Measurements from ENCODE around the gene NPPB. TPM values are rescaled to one million over a fixed set of nuclear protein-coding genes. Genes with fewer than 3 reads are reported as not detected.
A peak's percentile ranks its signal among the peaks of the same experiment; 100 is the strongest.

Gene NPPB
- total and polyA plus RNA-seq, 4 experiments from 2014 or later: not detected

DNA sequence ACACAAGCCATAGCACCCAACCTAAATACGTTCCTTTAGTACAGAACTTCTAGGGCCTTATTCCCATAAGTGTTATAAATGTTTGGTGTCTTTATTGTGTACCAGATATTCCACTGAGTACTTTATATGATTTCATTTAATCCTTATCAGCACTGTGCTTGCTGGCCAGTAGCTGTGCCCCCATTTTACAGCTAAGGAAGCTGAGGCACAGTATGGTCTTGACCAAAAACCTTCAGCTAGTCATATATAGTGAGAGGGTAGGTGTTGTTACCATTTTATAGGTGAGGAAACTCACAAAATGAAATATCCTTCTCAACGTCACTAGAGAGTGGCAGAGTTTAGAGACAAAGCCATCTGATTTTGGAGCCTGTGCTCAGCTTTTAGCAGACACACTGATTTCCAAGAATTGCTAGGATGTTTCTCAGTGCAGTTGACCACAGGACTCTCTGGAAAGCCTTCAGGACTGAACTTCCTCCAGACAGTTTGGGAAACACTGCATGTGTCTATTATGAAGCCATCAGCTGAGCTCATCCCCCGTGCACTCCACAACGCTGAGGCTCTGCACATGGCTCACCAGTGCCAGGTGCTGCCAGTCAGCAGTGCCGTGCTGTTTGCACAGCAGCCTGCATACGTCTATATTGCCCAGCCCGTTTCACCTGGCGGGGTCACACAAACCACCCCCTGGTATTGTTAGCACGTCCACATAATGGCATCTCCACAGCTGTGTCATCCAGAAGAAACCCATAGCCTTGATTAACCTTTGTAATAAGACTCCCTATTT lies 26.6 kb downstream of the NPPB start:
- POLR2A ChIA-PET (ENCODE audit: partially characterized antibody): no interaction called here
- H3K36me3 ChIP-seq (ENCODE audit: insufficient read depth, low read length): peaks cover 44% of the 10 kb centered on the region

DNA sequence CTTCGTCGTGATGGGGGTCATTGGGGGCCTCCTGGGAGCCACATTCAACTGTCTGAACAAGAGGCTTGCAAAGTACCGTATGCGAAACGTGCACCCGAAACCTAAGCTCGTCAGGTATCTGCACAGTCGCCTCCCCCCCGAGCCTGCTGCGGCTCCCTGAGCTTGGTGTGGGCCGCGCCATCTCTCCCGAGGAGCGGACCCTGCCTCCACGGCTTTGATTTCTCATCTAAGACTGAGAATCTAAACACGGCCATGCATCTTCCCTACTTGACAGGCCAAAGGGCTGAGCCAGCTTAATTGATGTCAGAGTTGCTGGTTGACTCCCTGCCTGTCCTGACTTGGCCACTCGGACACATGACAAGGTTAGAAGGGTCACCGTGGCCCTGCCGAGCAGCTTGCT lies 30.2 kb downstream of the NPPB start:
- intact Hi-C loops (cut with micrococcal nuclease): no loop called here
- Histone ChIP-seq H3K36me3 (ENCODE audit: insufficient read depth, low read length) (peaks cover 29% of the 10 kb centered on the region), H3K27me3 (ENCODE audit: insufficient read depth, low read length) (no peaks in the 10 kb centered on the region), H3K4me3 (ENCODE audit: low read length in 2 of 2) (no peak overlapping the region), H3K27ac (ENCODE audit: low read depth, low read length) (no peak overlapping the region), H3K9me3 (ENCODE audit: control insufficient read depth in 1 of 2, low read length in 2 of 2) (no peaks in the 10 kb centered on the region), H3K4me1 (ENCODE audit: insufficient read depth, low read length) (no peaks in the 10 kb centered on the region)
- Mint-ChIP-seq H3K36me3 (peaks cover 31 to 65% of the 10 kb centered on the region in 2 donors), H3K4me1 (no peaks in the 10 kb centered on the region), H3K27ac (no peak overlapping the region), H3K9me3 (no peaks in the 10 kb centered on the region), H3K4me3 (no peak overlapping the region), H3K27me3 (no peaks in the 10 kb centered on the region)
- ChIA-PET CTCF (ENCODE audit: partially characterized antibody) (interaction anchor here (0.6 kb wide), 1 partner anchor 42 kb away, joined by 3 read pairs; no protein-coding TSS in a partner anchor), POLR2A (ENCODE audit: partially characterized antibody) (no interaction called here)
- DNase-seq: no peak

More for the DNA sequence above, 26.6 kb downstream of the NPPB start:
- CTCF ChIA-PET (ENCODE audit: partially characterized antibody): no interaction called here
- H3K27ac Mint-ChIP-seq: no peak overlapping the region
- H3K4me1 Mint-ChIP-seq: no peaks in the 10 kb centered on the region
- H3K27me3 Mint-ChIP-seq: no peaks in the 10 kb centered on the region
- H3K4me3 Mint-ChIP-seq: no peak overlapping the region
- no peaks in the 10 kb centered on the region for H3K9me3 ChIP-seq (ENCODE audit: control insufficient read depth in 1 of 2, low read length in 2 of 2)
- DNase-seq: no peak
- H3K9me3 Mint-ChIP-seq: no peaks in the 10 kb centered on the region
- intact Hi-C loops (cut with micrococcal nuclease): no loop called here
- H3K4me1 ChIP-seq (ENCODE audit: insufficient read depth, low read length): no peaks in the 10 kb centered on the region
- no peaks in the 10 kb centered on the region for H3K27me3 ChIP-seq (ENCODE audit: insufficient read depth, low read length)
- no peak overlapping the region for H3K4me3 ChIP-seq (ENCODE audit: low read length in 2 of 2)
- no peak overlapping the region for H3K27ac ChIP-seq (ENCODE audit: low read depth, low read length)
- H3K36me3 Mint-ChIP-seq: peaks cover 33 to 67% of the 10 kb centered on the region in 2 donors

DNA sequence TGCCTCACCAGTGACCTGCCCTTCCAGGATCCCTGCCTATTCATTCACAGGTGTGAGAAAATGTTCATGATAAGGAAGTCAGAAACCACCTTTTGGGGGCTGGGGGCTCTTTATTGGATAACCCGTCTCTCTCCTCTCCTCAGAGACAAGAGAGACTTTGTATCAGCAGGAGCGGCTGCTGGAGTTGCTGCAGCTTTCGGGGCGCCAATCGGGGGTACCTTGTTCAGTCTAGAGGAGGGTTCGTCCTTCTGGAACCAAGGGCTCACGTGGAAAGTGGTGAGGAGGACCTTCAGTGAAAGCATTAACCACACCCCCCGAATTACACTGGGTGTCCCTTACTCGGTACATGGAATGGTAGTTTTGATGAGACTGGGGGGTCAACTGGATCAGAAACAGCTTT lies 31.8 kb downstream of the NPPB start:
- no peak overlapping the region for H3K4me3 ChIP-seq (ENCODE audit: low read length in 2 of 2)
- no peaks in the 10 kb centered on the region for H3K9me3 Mint-ChIP-seq
- peaks cover 27 to 55% of the 10 kb centered on the region in 2 donors for H3K36me3 Mint-ChIP-seq
- DNase-seq: no peak
- no peaks in the 10 kb centered on the region for H3K27me3 ChIP-seq (ENCODE audit: insufficient read depth, low read length)
- H3K27ac Mint-ChIP-seq: peak overlapping the region in 1 of 7 donors; percentile 48
- H3K4me3 Mint-ChIP-seq: no peak overlapping the region
- no peaks in the 10 kb centered on the region for H3K4me1 ChIP-seq (ENCODE audit: insufficient read depth, low read length)
- H3K4me1 Mint-ChIP-seq: no peaks in the 10 kb centered on the region
- POLR2A ChIA-PET (ENCODE audit: partially characterized antibody): no interaction called here
- no peaks in the 10 kb centered on the region for H3K9me3 ChIP-seq (ENCODE audit: control insufficient read depth in 1 of 2, low read length in 2 of 2)
- peaks cover 28% of the 10 kb centered on the region for H3K36me3 ChIP-seq (ENCODE audit: insufficient read depth, low read length)
- no peaks in the 10 kb centered on the region for H3K27me3 Mint-ChIP-seq
- CTCF ChIA-PET (ENCODE audit: partially characterized antibody): no interaction called here
- no peak overlapping the region for H3K27ac ChIP-seq (ENCODE audit: low read depth, low read length)
- intact Hi-C loops (cut with micrococcal nuclease): no loop called here

DNA sequence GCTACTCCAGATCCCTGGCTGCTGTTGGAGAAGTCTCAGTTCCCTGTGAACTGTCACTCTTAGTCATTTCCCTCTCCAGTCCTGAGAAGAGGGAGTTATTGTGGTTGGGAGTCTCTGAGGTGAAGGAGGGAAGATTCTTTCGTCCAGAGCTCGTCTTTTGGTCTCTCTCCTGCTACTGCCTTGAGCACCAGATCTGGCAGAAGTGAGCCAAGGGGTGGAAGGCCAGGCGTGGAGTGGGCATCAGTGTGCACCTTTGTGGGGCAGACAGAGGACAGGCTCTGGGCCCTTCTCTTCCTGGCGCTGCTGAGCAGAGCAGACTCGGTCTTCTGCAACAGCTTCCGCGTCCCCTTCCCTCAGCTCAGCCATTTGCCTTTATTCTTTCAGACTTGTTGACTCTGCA lies 33.6 kb downstream of the NPPB start:
- Mint-ChIP-seq H3K4me3 (no peak overlapping the region), H3K36me3 (peaks cover 27 to 51% of the 10 kb centered on the region in 2 donors), H3K9me3 (no peaks in the 10 kb centered on the region), H3K27me3 (no peaks in the 10 kb centered on the region), H3K4me1 (no peaks in the 10 kb centered on the region), H3K27ac (no peak overlapping the region)
- POLR2A ChIA-PET (ENCODE audit: partially characterized antibody): no interaction called here
- H3K36me3 ChIP-seq (ENCODE audit: insufficient read depth, low read length): peaks cover 28% of the 10 kb centered on the region
- no peaks in the 10 kb centered on the region for H3K27me3 ChIP-seq (ENCODE audit: insufficient read depth, low read length)
- CTCF ChIA-PET (ENCODE audit: partially characterized antibody): no interaction called here
- H3K27ac ChIP-seq (ENCODE audit: low read depth, low read length): no peak overlapping the region
- no peaks in the 10 kb centered on the region for H3K9me3 ChIP-seq (ENCODE audit: control insufficient read depth in 1 of 2, low read length in 2 of 2)
- H3K4me1 ChIP-seq (ENCODE audit: insufficient read depth, low read length): no peaks in the 10 kb centered on the region
- H3K4me3 ChIP-seq (ENCODE audit: low read length in 2 of 2): no peak overlapping the region
- DNase-seq: no peak
- intact Hi-C loops (cut with micrococcal nuclease): no loop called here

DNA sequence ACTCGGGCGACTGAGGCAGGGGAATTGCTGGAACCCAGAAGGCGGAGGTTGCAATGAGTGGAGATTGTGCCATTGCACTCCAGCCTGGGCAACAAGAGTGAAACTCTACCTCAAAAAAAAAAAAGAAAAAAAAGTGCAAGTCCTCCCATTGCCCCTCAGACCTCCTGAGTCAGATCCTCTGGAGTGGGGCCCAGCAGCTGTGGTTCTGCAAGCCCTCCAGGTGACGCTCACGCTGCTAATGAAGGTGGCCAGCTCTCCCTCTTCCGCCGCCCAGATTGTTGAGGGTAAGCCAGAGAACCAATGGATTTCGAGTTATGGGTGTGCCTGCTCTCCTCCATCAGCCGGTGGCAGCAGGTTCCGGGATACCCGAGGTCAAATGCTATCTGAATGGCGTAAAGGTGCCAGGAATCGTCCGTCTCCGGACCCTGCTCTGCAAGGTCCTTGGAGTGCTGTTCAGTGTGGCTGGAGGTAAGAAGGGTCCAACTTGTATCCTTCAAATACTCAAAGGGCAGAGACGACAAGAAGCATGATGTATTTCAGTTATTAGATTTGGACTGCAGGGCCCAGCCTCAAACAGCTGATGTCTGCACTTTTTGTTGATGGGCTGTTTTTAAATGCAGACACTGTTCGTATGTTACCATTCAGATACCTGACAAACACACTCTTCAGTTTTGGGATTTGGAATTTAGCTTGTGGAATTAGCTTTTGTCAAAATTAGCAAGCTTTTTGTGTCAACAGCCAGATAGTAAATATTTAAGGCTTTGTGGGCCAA lies 35.2 kb downstream of the NPPB start:
- H3K9me3 Mint-ChIP-seq: no peaks in the 10 kb centered on the region
- intact Hi-C loops (cut with micrococcal nuclease): no loop called here
- Histone ChIP-seq H3K4me1 (ENCODE audit: insufficient read depth, low read length) (no peaks in the 10 kb centered on the region), H3K27me3 (ENCODE audit: insufficient read depth, low read length) (no peaks in the 10 kb centered on the region), H3K4me3 (ENCODE audit: low read length in 2 of 2) (no peak overlapping the region), H3K9me3 (ENCODE audit: control insufficient read depth in 1 of 2, low read length in 2 of 2) (no peaks in the 10 kb centered on the region), H3K27ac (ENCODE audit: low read depth, low read length) (no peak overlapping the region), H3K36me3 (ENCODE audit: insufficient read depth, low read length) (peaks cover 23% of the 10 kb centered on the region)
- no peak overlapping the region for H3K4me3 Mint-ChIP-seq
- no peaks in the 10 kb centered on the region for H3K4me1 Mint-ChIP-seq
- DNase-seq: no peak
- H3K27me3 Mint-ChIP-seq: no peaks in the 10 kb centered on the region
- ChIA-PET CTCF (ENCODE audit: partially characterized antibody) (no interaction called here), POLR2A (ENCODE audit: partially characterized antibody) (no interaction called here)
- peaks cover 26 to 53% of the 10 kb centered on the region in 2 donors for H3K36me3 Mint-ChIP-seq
- H3K27ac Mint-ChIP-seq: no peak overlapping the region

DNA sequence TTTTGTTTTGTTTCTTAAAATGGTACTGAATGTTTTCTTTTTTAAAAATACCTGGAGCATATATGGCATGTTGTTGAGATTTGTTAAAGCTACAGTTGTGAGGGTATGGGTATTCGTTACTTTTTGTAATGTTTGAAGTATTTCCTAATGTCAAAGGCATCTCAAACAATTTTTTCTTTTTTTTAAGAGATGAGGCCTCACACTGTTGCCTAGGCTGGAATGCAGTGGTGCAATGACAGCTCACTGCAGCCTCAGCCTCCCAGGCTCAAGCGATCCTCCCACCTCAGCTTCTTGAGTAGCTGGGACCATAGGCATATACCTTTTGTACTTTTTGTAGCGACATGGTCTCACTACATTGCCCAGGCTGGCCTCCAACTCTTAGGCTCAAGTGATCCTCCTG lies 36.7 kb downstream of the NPPB start:
- Mint-ChIP-seq H3K27ac (no peak overlapping the region), H3K9me3 (no peaks in the 10 kb centered on the region), H3K27me3 (no peaks in the 10 kb centered on the region), H3K4me1 (no peaks in the 10 kb centered on the region), H3K36me3 (peaks cover 22 to 51% of the 10 kb centered on the region in 2 donors), H3K4me3 (peak overlapping the region in 1 of 8 donors; percentile 48)
- intact Hi-C loops (cut with micrococcal nuclease): no loop called here
- H3K27ac ChIP-seq (ENCODE audit: low read depth, low read length): no peak overlapping the region
- no peak overlapping the region for H3K4me3 ChIP-seq (ENCODE audit: low read length in 2 of 2)
- H3K4me1 ChIP-seq (ENCODE audit: insufficient read depth, low read length): no peaks in the 10 kb centered on the region
- H3K36me3 ChIP-seq (ENCODE audit: insufficient read depth, low read length): peaks cover 19% of the 10 kb centered on the region
- H3K27me3 ChIP-seq (ENCODE audit: insufficient read depth, low read length): no peaks in the 10 kb centered on the region
- no peaks in the 10 kb centered on the region for H3K9me3 ChIP-seq (ENCODE audit: control insufficient read depth in 1 of 2, low read length in 2 of 2)
- ChIA-PET CTCF (ENCODE audit: partially characterized antibody) (no interaction called here), POLR2A (ENCODE audit: partially characterized antibody) (no interaction called here)
- DNase-seq: no peak

DNA sequence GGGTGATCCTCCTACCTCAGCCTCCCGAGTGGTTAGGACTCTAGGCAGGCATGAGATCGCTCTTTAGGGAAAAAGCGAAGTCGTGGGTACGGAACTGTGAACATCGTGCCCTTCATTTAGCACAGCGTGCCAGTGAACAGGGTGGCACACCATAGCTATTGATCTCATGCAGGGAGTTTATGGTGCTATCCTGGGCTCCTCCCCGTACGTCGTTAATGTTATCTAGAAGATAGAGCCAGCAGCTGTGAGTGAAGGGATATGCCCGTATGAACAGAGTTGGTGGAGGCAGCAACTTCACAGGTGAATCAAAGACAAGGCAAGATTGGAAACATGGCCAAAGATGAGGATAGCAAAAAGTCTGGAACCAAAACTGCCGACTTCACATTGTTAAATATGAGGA lies 41.6 kb downstream of the NPPB start:
- no peaks in the 10 kb centered on the region for H3K9me3 Mint-ChIP-seq
- ChIA-PET CTCF (ENCODE audit: partially characterized antibody) (no interaction called here), POLR2A (ENCODE audit: partially characterized antibody) (no interaction called here)
- no peak overlapping the region for H3K4me3 ChIP-seq (ENCODE audit: low read length in 2 of 2)
- no peaks in the 10 kb centered on the region for H3K9me3 ChIP-seq (ENCODE audit: control insufficient read depth in 1 of 2, low read length in 2 of 2)
- peaks cover 0 to 4% (median under 1%) of the 10 kb centered on the region in 4 donors for H3K4me1 Mint-ChIP-seq
- DNase-seq: no peak
- H3K27me3 Mint-ChIP-seq: no peaks in the 10 kb centered on the region
- H3K36me3 Mint-ChIP-seq: peaks cover 35 to 49% of the 10 kb centered on the region in 2 donors
- H3K4me3 Mint-ChIP-seq: no peak overlapping the region
- no peaks in the 10 kb centered on the region for H3K27me3 ChIP-seq (ENCODE audit: insufficient read depth, low read length)
- H3K36me3 ChIP-seq (ENCODE audit: insufficient read depth, low read length): peaks cover 25% of the 10 kb centered on the region
- H3K27ac ChIP-seq (ENCODE audit: low read depth, low read length): no peak overlapping the region
- no peak overlapping the region for H3K27ac Mint-ChIP-seq
- intact Hi-C loops (cut with micrococcal nuclease): no loop called here
- H3K4me1 ChIP-seq (ENCODE audit: insufficient read depth, low read length): no peaks in the 10 kb centered on the region
